NCI-H2196 treated with DMSO at 0.1 percent for 48 hours (cell line): ENCODE results near the gene FOXL2.

Experiments used
- DNase-seq: peaks from one replicate; lab custom pipeline; 2025; ENCODE audit not compliant: unreplicated experiment; lab: John Stamatoyannopoulos, UW

The FOXL2 gene

DNA sequence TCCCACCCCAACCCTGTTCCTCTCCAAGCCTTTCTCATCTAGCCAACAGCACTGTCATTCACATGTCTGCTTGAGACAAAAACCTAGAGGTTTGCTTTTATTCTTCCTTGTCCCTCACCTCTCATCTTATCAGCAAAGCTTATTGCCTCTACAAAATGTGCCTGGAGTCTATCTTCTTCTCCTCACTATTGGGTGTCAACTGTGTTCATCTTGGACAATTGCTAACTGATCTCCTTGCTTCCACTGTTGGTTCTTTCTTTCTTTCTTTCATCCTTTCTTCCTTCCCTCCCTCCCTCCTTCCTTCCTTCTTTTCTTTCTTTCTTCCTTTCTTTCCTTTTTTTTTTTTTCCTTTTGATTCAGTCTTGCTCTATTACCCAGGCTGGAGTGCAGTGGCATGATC lies 48.2 kb downstream of the FOXL2 start:
- no peak for DNase-seq

DNA sequence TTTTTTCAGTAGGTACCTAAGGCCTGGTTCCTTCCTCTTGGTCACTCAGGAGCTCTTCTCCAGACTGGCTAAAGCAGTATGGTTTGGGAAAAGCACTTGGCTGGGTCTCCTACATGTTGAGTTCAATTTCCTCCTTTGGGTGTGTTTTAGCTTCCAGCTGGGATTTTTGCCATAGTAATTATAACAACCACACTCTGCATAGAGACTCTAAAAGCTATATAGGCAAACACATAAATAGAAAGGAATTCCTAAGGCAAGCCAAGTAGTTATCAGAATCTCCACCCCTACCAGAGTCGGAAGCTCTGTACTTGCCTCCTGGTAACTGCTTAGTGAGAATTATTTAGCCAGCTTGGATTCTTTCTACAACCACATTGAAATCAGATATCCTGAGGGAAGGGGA lies 48.6 kb downstream of the FOXL2 start:
- DNase-seq: no peak
